ENCODE measurements around the gene PGRMC1. TPM values are rescaled to one million over a fixed set of nuclear protein-coding genes. Genes with fewer than 3 reads are reported as not detected.
"Not testable (repeated sequence)": the region's sequence is repeated elsewhere in the genome, so short reads cannot be mapped to it uniquely, and the experiment has no call there.

The PGRMC1 gene
- total RNA-seq, 2 donors from 2014 or later = 156 to 171 TPM

- Histone ChIP-seq H3K4me1 (replicated peaks) (no peaks in the 10 kb centered on the region), H3K9me3 (no peaks in the 10 kb centered on the region), H3K27ac (no peak overlapping the region), H3K36me3 (no peaks in the 10 kb centered on the region), H3K27me3 (replicated peaks; ENCODE audit: insufficient read depth) (no peaks in the 10 kb centered on the region), H3K4me3 (no peak overlapping the region)
- intact Hi-C loops (cut with DNase I) = no loop called here
- DNase-seq (ENCODE audit: low spot score) = no peak
- WGBS = 96% methylated on average over 18 of the region's 37 CpGs
- no peak for TF ChIP-seq POLR2A (IDR thresholded peaks at IDR 0.05)
- TF ChIP-seq POLR2AphosphoS5 (IDR thresholded peaks at IDR 0.05) = no peak
Observed at GRCh38 chrX:119208401-119209057, 27.6 kb upstream of the PGRMC1 start.

DNA sequence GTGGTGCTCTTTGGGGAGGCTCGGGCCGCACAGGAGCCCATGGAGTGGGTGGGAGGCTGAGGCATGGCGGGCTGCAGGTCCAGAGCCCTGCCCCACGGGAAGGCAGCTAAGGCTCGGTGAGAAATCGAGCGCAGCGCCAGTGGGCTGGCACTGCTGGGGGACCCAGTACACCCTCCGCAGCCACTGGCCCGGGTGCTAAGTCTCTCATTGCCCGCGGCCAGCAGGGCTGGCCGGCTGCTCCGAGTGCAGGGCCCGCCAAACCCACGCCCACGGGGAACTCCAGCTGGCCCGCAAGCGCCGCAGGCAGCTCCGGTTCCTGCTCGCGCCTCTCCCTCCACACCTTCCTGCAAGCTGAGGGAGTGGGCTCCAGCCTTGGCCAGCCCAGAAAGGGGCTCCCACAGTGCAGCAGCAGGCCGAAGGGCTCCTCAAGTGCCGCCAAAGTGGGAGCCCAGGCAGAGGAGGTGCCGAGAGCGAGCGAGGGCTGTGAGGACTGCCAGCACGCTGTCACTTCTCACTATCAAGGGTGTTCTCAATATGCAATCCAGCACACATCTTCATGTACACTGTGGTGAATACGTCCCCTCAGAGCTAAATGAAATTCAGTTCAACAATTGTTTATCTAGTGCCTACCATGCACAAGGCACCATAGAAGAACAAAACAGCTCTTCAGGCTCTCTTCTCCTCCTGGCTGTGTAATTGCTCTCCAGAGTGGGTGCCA lies 25.0 kb upstream of the PGRMC1 start:
- intact Hi-C loops (cut with DNase I); H3K4me3 ChIP-seq; H3K27ac ChIP-seq; H3K27me3 ChIP-seq (replicated peaks; ENCODE audit: insufficient read depth); DNase-seq (ENCODE audit: low spot score); H3K4me1 ChIP-seq (replicated peaks); H3K9me3 ChIP-seq; H3K36me3 ChIP-seq: not testable (repeated sequence)
- WGBS = 91% methylated on average over 12 of the region's 30 CpGs

- DNase-seq (ENCODE audit: low spot score) = no peak
- H3K4me1 ChIP-seq (replicated peaks) = no peaks in the 10 kb centered on the region
- WGBS = 86% methylated on average over 1 of the region's 1 CpG
- no peak overlapping the region for H3K4me3 ChIP-seq
- intact Hi-C loops (cut with DNase I) = no loop called here
- H3K9me3 ChIP-seq = no peaks in the 10 kb centered on the region
- TF ChIP-seq POLR2AphosphoS5 (IDR thresholded peaks at IDR 0.05) (no peak), CTCF (IDR thresholded peaks at IDR 0.05) (no peak), POLR2A (IDR thresholded peaks at IDR 0.05) (no peak)
- H3K36me3 ChIP-seq = no peaks in the 10 kb centered on the region
- no peak overlapping the region for H3K27ac ChIP-seq
- no peaks in the 10 kb centered on the region for H3K27me3 ChIP-seq (replicated peaks; ENCODE audit: insufficient read depth)
Observed at GRCh38 chrX:119211649-119212014, 24.5 kb upstream of the PGRMC1 start.

DNA sequence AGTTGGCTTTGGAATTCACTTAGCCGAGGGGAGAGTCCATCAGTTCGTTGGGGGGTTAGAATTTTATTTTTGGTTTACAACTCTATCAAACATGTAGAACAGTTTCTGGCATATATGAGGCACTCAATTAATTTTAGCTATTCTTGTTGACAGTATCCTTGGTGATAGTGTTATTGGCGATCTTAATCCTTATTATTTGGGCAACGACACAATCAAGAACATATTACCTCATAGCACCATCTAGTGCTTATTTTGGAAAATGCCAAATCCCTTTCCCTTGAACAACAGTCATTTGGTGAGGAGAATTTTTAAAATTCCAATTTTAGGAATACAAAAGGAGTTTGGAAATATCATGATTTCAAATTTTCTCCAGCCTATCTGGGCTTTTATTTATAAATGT lies 17.9 kb upstream of the PGRMC1 start:
- TF ChIP-seq CTCF (IDR thresholded peaks at IDR 0.05) (peak in 3 of 4 experiments; percentile 29 to 44 (median 40)), POLR2AphosphoS5 (IDR thresholded peaks at IDR 0.05) (no peak), POLR2A (IDR thresholded peaks at IDR 0.05) (no peak)
- H3K27me3 ChIP-seq (replicated peaks; ENCODE audit: insufficient read depth) = no peaks in the 10 kb centered on the region
- no peaks in the 10 kb centered on the region for H3K9me3 ChIP-seq
- WGBS = 0% methylated on average over 4 of the region's 4 CpGs
- no peaks in the 10 kb centered on the region for H3K36me3 ChIP-seq
- no peak overlapping the region for H3K4me3 ChIP-seq
- no peaks in the 10 kb centered on the region for H3K4me1 ChIP-seq (replicated peaks)
- DNase-seq (ENCODE audit: low spot score) = no peak
- no peak overlapping the region for H3K27ac ChIP-seq
- intact Hi-C loops (cut with DNase I) = loop anchor here (5.0 kb wide), 1 partner anchor 71 kb away; no protein-coding TSS in a partner anchor

DNA sequence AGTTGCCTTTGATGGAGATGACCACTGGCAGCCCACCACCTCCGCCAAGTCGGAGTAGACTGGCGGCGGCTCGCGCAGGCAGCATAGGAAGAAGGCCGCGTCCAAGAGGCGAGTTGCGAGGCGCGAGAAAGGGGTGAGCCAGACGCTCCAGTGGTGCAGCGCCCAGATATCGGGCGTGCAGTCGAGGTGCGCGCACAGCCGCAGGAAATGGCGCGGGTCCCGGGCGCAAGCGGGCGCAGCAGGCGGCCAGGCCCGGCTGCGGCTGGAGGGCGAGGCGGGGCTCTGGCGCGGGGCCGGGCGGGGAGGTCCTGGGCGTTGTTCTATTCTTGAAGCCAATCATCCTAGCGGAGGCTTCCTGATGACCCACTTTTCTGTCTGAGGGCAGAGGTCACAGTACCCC lies 13.2 kb upstream of the PGRMC1 start:
- DNase-seq (ENCODE audit: low spot score) = no peak
- Histone ChIP-seq H3K4me3 (no peak overlapping the region), H3K27ac (no peak overlapping the region), H3K27me3 (replicated peaks; ENCODE audit: insufficient read depth) (no peaks in the 10 kb centered on the region), H3K4me1 (replicated peaks) (no peaks in the 10 kb centered on the region), H3K36me3 (no peaks in the 10 kb centered on the region), H3K9me3 (no peaks in the 10 kb centered on the region)
- 85% methylated on average over 37 of the region's 37 CpGs for WGBS
- intact Hi-C loops (cut with DNase I) = no loop called here
- TF ChIP-seq POLR2A (IDR thresholded peaks at IDR 0.05) = no peak
- TF ChIP-seq CTCF (IDR thresholded peaks at IDR 0.05) = no peak
- no peak for TF ChIP-seq POLR2AphosphoS5 (IDR thresholded peaks at IDR 0.05)

- Histone ChIP-seq H3K4me1 (replicated peaks) (no peaks in the 10 kb centered on the region), H3K27ac (no peak overlapping the region), H3K36me3 (no peaks in the 10 kb centered on the region), H3K4me3 (no peak overlapping the region), H3K9me3 (no peaks in the 10 kb centered on the region), H3K27me3 (replicated peaks; ENCODE audit: insufficient read depth) (no peaks in the 10 kb centered on the region)
- DNase-seq (ENCODE audit: low spot score) = no peak
- no peak for TF ChIP-seq CTCF (IDR thresholded peaks at IDR 0.05)
- TF ChIP-seq POLR2A (IDR thresholded peaks at IDR 0.05) = no peak
- no peak for TF ChIP-seq POLR2AphosphoS5 (IDR thresholded peaks at IDR 0.05)
- intact Hi-C loops (cut with DNase I) = no loop called here
Observed at GRCh38 chrX:119223783-119224182, 12.3 kb upstream of the PGRMC1 start.

All from prostate gland (tissue), 2 donors.